Stimulated activated CD8-positive, alpha-beta memory T cell treated with anti-CD3 and anti-CD28 coated beads, Interleukin-2, amount 100 ng/mL, for 1 hour (primary cell): ENCODE results near the gene ZBTB20.
"Not testable (repeated sequence)": the region's sequence is repeated elsewhere in the genome, so short reads cannot be mapped to it uniquely, and the experiment has no call there.

Experiments used
- DNase-seq, 2 donors: peaks; one replicate each; pipeline ENCODE4 v3.0.0-alpha.2; 2020; ENCODE audit warnings: low read depth in 2 of 2

Gene ZBTB20

DNA sequence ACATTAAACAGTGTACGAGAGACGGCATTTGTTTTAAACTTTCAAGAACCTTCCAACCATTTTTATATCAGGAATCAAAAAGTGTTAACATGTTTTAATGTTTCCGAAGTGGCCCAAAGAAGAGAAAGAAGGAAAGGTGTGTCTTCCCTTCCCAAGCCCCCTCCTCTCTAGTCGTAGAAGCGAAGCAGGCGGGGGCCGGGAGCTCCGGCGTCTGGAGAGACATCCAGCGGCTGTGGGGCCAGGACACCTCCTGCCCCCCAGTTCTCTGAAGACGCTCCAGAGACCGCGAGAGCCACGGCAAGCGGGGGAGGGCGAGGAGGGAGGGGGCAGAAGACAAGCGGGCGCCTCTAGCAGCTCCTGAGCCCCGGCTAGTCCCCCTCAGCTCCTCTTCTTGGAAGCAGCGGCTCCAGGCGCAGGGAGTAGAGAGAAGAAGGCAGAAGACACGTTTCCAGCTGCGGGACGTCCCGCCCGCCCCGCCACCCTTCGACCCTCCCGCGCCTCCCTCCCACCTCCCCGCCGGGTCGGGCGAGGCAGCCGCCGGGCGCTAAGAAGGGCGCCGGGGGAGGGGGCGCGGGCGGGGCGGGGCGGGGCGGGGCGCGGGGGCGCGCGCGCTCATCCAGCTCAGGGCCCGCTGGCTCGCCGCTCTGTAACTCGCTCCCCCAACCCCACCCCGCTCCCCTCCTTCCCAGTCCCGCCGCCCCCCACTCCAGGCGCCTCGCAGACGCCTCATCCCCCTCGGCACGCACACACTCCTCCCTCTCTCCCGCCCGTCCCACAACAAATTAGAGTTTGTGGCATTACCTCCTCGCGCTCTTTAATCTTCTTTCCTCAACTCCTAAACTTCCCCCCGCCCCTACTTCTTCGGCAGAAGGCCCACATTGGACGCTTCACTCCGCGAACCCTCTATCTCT lies at the start of gene ZBTB20:
Gene ZBTB20, minus strand, starts transcription at position 871 of the 911 bp plus-strand sequence.
- DNase-seq = peak; percentile 24 to 48

DNA sequence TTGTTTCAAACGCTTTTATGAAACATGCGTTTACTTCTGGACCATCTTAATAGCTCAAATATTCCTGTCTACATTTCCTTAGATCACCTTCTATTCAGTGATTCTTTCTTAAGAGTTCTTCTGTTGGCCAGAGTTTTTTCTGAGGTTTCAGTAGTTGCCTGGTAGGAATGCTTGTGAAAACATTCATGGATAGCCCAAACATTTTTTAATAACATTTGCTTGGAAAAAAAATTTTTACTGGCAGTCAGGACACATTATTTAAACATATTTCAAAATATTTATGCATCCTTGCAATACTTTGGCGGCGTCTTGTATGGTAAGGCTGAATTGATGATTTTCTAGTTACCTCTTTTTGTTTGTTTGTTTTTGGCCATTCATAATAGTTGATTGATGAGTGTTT lies 47.4 kb upstream of the ZBTB20 start:
- DNase-seq = no peak

GRCh38 chr3:115190747-115191146 lies 43.7 kb upstream of the ZBTB20 start:
- no peak for DNase-seq

GRCh38 chr3:115187149-115187757 lies 40.2 kb upstream of the ZBTB20 start:
- DNase-seq = no peak

- DNase-seq = no peak
Observed at GRCh38 chr3:115186351-115187148, 39.5 kb upstream of the ZBTB20 start.

DNA sequence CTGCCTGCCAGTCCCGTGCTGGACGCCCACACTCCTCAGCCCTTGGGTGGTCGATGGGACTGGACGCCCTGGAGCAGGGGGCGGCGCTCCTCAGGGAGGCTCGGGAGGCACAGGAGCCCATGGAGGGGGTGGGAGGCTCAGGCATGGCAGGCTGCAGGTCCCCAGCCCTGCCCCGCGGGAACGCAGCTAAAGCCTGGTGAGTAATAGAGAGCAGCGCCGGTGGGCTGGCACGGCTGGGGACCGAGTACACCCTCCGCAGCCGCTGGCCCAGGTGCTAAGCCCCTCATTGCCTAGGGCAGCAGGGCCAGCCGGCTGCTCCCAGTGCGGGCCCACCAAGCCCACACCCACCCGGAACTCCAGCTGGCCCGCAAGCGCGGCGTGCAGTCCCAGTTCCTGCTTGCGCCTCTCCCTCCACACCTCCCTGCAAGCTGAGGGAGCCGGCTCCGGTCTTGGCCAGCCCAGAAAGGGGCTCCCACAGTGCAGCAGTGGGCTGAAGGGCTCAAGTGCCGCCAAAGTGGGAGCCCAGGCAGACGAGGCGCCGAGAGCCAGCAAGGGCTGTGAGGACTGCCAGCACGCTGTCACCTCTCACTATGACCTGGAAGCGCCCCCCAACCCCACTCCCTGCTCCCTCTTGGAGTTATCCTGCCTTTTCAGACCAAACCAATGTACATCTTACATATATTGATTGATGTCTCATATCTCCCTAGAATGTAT lies 37.9 kb upstream of the ZBTB20 start:
- DNase-seq = not testable (repeated sequence)

GRCh38 chr3:115178930-115179329 lies 31.8 kb upstream of the ZBTB20 start:
- not testable (repeated sequence) for DNase-seq

DNA sequence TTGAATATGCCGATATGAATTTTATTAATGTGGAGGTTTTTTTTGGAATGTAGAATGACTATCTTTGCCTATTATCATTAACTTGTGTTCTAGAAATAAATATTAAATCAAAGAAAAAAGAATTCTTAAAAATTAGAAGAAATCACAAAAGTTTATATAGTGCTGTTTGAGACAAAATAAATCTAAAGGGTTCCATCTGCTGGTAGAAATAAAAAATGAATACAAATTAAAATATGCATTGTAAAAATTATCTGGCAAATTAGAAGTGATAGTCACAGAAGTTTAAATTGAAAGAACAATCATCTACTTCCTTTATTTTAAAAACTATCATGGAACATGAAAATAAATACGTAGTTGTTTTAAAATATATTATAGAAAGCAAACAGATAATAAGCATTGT lies 22.7 kb upstream of the ZBTB20 start:
- no peak for DNase-seq

- DNase-seq = no peak
Observed at GRCh38 chr3:115165701-115166100, 18.6 kb upstream of the ZBTB20 start.

DNA sequence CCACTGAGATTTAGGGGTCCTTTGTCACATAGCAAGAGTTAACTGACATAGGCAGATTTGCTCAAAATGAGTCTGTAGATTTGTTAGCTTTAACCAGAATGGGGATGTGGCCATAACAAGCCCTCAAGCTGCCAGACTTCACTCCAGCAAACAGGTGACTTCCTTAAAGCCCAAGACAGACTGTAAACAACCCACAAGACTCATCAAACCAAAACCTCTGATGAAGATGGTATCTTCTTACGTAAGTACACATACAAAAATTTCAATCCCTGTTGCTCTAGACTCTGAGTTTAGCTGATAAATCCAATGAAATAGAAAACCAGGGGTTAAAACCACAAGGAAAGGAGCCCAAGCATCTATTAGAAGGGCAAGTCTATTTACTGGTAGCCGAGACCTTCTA lies 18.2 kb upstream of the ZBTB20 start:
- DNase-seq = no peak

- DNase-seq = no peak
Observed at GRCh38 chr3:115164374-115165221, 17.5 kb upstream of the ZBTB20 start.

DNA sequence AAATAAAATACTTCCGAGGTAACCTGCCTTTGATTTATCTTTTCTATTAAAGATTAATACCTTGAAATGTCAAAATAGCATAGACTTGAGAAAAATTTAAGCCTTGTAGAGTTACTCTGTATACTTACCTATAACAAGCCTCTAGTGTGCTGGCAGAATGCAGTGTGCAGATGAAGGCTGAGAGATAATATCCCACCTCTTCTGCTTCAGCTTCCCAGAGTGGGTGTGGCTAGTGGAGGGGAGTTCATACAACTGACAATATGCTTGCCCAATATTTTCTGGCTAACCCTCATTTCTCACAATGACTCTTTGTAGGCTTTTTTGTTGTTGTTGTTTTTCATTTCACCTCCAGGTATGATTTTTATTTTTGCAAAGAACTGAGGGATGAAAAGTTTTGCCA lies 15.7 kb upstream of the ZBTB20 start:
- DNase-seq = no peak

GRCh38 chr3:115161866-115162265 lies 14.8 kb upstream of the ZBTB20 start:
- DNase-seq = no peak

- no peak for DNase-seq
Observed at GRCh38 chr3:115161168-115161834, 14.2 kb upstream of the ZBTB20 start.

DNA sequence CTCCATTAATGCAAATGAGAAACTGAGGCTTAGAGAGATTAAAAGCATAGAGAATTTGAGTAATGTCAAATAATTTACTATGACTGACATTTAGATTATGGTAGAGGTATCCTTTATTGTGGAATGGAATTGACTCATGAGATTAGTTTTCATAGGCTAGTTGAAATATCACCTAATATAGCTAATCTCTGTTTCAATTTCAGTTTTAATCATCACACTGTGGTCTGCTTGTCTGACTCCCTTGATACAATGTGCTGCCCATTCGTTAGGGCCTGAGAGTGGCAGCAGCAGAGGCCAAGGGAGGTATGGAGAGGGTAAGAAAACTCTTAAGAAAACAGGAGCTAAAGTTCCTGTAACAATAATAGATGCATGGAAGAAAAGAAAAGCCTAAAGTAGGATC lies 13.2 kb upstream of the ZBTB20 start:
- no peak for DNase-seq

GRCh38 chr3:115156046-115156654 lies 9.1 kb upstream of the ZBTB20 start:
- no peak for DNase-seq

DNA sequence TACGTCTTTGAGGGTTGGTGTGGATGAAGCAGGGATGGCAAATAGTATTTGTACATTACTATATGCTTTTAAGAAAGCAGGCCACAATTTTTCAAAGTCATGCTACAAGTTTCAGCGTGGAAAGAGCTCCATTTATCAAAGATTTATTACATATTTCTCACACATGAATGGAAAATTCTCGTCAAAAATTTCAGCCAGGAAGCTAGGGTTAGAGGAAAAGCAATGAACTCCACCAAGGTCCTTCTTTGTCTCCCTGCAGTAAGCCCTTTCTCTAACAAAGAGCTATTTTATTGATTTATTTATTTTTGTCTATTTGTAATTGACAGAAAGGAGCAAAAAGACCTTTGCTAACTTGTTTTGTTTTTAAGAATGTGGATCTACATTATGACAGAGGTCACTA lies 7.5 kb upstream of the ZBTB20 start:
- no peak for DNase-seq

- no peak for DNase-seq
Observed at GRCh38 chr3:115151921-115152320, 4.8 kb upstream of the ZBTB20 start.

GRCh38 chr3:115148142-115148790 lies 1.2 kb upstream of the ZBTB20 start:
- DNase-seq = no peak
